Liver (tissue), 9 donors: ENCODE measurements around the gene GOSR2. TPM values are rescaled to one million over a fixed set of nuclear protein-coding genes. Genes with fewer than 3 reads are reported as not detected.

ENCODE experiments used
- DNase-seq: peaks from one replicate; pipeline ENCODE4 v3.0.0-alpha.2; 2017; ENCODE audit warnings: low spot score
- H3K27ac ChIP-seq, 2 donors: one replicate each; pipeline ENCODE4 v1.7.0; 2013; ENCODE audit warnings: inconsistent platforms in 2 of 2, low read length in 2 of 2, control low read depth in 1 of 2, low read depth in 1 of 2, mild to moderate bottlenecking in 1 of 2
- H3K27me3 ChIP-seq, 4 donors: one replicate each; pipeline versions ENCODE4 v1.6.1 to v1.7.0; 2013; ENCODE audit warnings: low read length in 3 of 4, inconsistent platforms in 1 of 4, mild to moderate bottlenecking in 1 of 4, moderate library complexity in 1 of 4; ENCODE audit not compliant: control insufficient read depth in 4 of 4, insufficient read depth in 4 of 4
- H3K36me3 ChIP-seq, 4 donors: one replicate each; pipeline versions ENCODE4 v1.6.1 to v1.7.0; 2013; ENCODE audit warnings: low read length in 3 of 4, mild to moderate bottlenecking in 3 of 4, low read depth in 1 of 4, moderate library complexity in 1 of 4; ENCODE audit not compliant: control insufficient read depth in 4 of 4, insufficient read depth in 3 of 4
- H3K4me1 ChIP-seq, 4 donors: one replicate each; pipeline versions ENCODE4 v1.6.1 to v1.7.0; 2013; ENCODE audit warnings: low read length in 3 of 4, mild to moderate bottlenecking in 3 of 4, moderate library complexity in 1 of 4; ENCODE audit not compliant: control insufficient read depth in 4 of 4, insufficient read depth in 4 of 4
- H3K4me3 ChIP-seq, 3 donors: one replicate each; pipeline versions ENCODE4 v1.6.1 to v1.7.0; 2013; ENCODE audit warnings: low read length in 3 of 3, control low read depth in 1 of 3, low read depth in 1 of 3, mild to moderate bottlenecking in 1 of 3
- H3K9ac ChIP-seq, 2 donors: one replicate each; pipeline ENCODE4 v1.7.0; 2013; ENCODE audit warnings: low read length in 2 of 2, mild to moderate bottlenecking in 2 of 2, moderate library complexity in 2 of 2, control low read depth in 1 of 2, low read depth in 1 of 2
- H3K9me3 ChIP-seq, 4 donors: one replicate each; pipeline versions ENCODE4 v1.6.1 to v1.7.0; 2013; ENCODE audit warnings: low read length in 3 of 4; ENCODE audit not compliant: control insufficient read depth in 4 of 4
- EGR1 ChIP-seq, 2 donors: IDR thresholded peaks; 2 replicates each; pipeline ENCODE4 v1.6.1; 2016 to 2018; ENCODE audit warnings: antibody characterized with exemption in 2 of 2, low read depth in 2 of 2
- FOXA2 ChIP-seq: IDR thresholded peaks from 2 replicates; pipeline ENCODE4 v1.6.1; 2016; ENCODE audit warnings: antibody characterized with exemption
- HNF4A ChIP-seq, 2 donors: conservative IDR thresholded peaks; 2 replicates each; pipeline ENCODE4 v1.6.1; 2016; ENCODE audit warnings: antibody characterized with exemption in 2 of 2, mild to moderate bottlenecking in 2 of 2
- HNF4G ChIP-seq: IDR thresholded peaks from 2 replicates; pipeline ENCODE4 v1.6.1; 2016; ENCODE audit warnings: antibody characterized with exemption
- RAD21 ChIP-seq, 2 donors: IDR thresholded peaks; 2 replicates each; pipeline ENCODE4 v1.6.1; 2016; ENCODE audit warnings: antibody characterized with exemption in 2 of 2, mild to moderate bottlenecking in 2 of 2
- SP1 ChIP-seq: IDR thresholded peaks from 2 replicates; pipeline ENCODE4 v1.6.1; 2018; ENCODE audit warnings: antibody characterized with exemption, mild to moderate bottlenecking
- TAF1 ChIP-seq: conservative IDR thresholded peaks from 2 replicates; pipeline ENCODE4 v1.6.1; 2016; ENCODE audit warnings: antibody characterized with exemption, mild to moderate bottlenecking
- WGBS: extraction: QIAGEN DNeasy Blood & Tissue Kit; methylation state at CpG from one replicate; pipeline ENCODE4 v1.1.7; 2013; 5-methylcytosine and 5-hydroxymethylcytosine counted together
- polyA plus RNA-seq, 2 donors: library from polyadenylated mRNA; stranded (reverse) in 1 of 2; unstranded in 1 of 2; fragments of 200-250 nt in 1 of 2; fragments of >200 nt in 1 of 2; fragmentation: Nextera tagmentation in 1 of 2; extraction: Ambion mirVana in 1 of 2; gene quantifications; one replicate each; pipeline versions ENCODE4 v1.2.1 to v1.2.3, GENCODE V29; 2013 to 2015
- total RNA-seq, 2 donors: library from RNA; depleted of rRNA; stranded (reverse); fragments of >200 nt; gene quantifications; one replicate each; pipeline ENCODE4 v1.2.3, GENCODE V29; 2014
- TF ChIP-seq, protein P1 (sequence below): IDR thresholded peaks from 2 replicates; pipeline ENCODE4 v1.6.1; 2016; ENCODE audit warnings: antibody characterized with exemption, mild to moderate bottlenecking
- TF ChIP-seq, protein P2 (sequence below): IDR thresholded peaks from 2 replicates; pipeline ENCODE4 v1.6.1; 2016; ENCODE audit warnings: antibody characterized with exemption
- TF ChIP-seq, protein P3 (sequence below): fragments of 150-350 bp; IDR thresholded peaks from 2 replicates; pipeline ENCODE4 v1.5.1; 2017; ENCODE audit warnings: improper control_type of control experiment, low read depth, low read length; ENCODE audit not compliant: missing input control
- donor health status: healthy.
- donor health status: healthy.
- donor health status: healthy.
- donor health status: healthy.
- donor health status: healthy.

GOSR2 gene
- total and polyA plus RNA-seq, 4 donors: 19.9 to 43.8 (median 21.0) TPM

DNA sequence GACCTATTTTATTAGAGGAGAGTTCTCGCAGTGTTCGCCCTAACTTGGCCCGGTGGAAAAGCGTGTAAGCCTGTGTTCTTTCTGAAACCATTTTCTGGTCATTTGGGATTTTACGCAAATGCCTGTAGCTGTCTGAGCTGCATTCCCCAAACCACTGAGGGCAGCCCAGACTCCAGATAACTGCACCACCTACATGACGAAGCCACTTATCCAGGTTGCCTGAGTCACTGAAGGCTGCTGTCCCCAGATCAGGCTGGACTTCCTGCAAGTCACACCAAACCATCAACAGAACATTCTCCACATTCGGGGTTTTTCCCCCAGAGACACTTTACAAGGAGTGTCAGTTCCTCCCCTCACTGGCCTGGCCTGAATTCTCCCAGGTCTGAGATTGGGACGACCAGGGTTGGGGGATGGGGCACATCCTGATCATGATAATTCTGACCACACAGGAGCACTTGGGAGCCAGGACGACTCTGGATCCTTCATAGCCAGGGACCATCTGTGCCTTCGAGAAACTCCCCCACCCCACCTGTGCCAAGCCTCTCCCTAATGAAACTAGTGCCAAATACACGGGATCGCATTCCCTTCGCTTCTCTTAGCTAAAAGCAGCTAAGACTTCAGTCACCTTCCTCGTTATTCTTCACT lies 53.8 kb downstream of the GOSR2 start:
- Histone ChIP-seq H3K9ac (no peak overlapping the region), H3K9me3 (no peaks in the 10 kb centered on the region), H3K27me3 (no peaks in the 10 kb centered on the region), H3K4me3 (no peak overlapping the region), H3K27ac (no peak overlapping the region), H3K4me1 (peaks cover 14 to 22% (median 17%) of the 10 kb centered on the region in 4 donors), H3K36me3 (no peaks in the 10 kb centered on the region)
- DNase-seq: no peak
- TF ChIP-seq, protein P1, sequence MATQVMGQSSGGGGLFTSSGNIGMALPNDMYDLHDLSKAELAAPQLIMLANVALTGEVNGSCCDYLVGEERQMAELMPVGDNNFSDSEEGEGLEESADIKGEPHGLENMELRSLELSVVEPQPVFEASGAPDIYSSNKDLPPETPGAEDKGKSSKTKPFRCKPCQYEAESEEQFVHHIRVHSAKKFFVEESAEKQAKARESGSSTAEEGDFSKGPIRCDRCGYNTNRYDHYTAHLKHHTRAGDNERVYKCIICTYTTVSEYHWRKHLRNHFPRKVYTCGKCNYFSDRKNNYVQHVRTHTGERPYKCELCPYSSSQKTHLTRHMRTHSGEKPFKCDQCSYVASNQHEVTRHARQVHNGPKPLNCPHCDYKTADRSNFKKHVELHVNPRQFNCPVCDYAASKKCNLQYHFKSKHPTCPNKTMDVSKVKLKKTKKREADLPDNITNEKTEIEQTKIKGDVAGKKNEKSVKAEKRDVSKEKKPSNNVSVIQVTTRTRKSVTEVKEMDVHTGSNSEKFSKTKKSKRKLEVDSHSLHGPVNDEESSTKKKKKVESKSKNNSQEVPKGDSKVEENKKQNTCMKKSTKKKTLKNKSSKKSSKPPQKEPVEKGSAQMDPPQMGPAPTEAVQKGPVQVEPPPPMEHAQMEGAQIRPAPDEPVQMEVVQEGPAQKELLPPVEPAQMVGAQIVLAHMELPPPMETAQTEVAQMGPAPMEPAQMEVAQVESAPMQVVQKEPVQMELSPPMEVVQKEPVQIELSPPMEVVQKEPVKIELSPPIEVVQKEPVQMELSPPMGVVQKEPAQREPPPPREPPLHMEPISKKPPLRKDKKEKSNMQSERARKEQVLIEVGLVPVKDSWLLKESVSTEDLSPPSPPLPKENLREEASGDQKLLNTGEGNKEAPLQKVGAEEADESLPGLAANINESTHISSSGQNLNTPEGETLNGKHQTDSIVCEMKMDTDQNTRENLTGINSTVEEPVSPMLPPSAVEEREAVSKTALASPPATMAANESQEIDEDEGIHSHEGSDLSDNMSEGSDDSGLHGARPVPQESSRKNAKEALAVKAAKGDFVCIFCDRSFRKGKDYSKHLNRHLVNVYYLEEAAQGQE: no peak
- TF ChIP-seq, protein P2, sequence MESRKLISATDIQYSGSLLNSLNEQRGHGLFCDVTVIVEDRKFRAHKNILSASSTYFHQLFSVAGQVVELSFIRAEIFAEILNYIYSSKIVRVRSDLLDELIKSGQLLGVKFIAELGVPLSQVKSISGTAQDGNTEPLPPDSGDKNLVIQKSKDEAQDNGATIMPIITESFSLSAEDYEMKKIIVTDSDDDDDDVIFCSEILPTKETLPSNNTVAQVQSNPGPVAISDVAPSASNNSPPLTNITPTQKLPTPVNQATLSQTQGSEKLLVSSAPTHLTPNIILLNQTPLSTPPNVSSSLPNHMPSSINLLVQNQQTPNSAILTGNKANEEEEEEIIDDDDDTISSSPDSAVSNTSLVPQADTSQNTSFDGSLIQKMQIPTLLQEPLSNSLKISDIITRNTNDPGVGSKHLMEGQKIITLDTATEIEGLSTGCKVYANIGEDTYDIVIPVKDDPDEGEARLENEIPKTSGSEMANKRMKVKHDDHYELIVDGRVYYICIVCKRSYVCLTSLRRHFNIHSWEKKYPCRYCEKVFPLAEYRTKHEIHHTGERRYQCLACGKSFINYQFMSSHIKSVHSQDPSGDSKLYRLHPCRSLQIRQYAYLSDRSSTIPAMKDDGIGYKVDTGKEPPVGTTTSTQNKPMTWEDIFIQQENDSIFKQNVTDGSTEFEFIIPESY: no peak
- TF ChIP-seq, protein P3, sequence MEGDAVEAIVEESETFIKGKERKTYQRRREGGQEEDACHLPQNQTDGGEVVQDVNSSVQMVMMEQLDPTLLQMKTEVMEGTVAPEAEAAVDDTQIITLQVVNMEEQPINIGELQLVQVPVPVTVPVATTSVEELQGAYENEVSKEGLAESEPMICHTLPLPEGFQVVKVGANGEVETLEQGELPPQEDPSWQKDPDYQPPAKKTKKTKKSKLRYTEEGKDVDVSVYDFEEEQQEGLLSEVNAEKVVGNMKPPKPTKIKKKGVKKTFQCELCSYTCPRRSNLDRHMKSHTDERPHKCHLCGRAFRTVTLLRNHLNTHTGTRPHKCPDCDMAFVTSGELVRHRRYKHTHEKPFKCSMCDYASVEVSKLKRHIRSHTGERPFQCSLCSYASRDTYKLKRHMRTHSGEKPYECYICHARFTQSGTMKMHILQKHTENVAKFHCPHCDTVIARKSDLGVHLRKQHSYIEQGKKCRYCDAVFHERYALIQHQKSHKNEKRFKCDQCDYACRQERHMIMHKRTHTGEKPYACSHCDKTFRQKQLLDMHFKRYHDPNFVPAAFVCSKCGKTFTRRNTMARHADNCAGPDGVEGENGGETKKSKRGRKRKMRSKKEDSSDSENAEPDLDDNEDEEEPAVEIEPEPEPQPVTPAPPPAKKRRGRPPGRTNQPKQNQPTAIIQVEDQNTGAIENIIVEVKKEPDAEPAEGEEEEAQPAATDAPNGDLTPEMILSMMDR: no peak
- TF ChIP-seq FOXA2 (no peak), HNF4G (no peak)
- 79% methylated on average over 14 of the region's 14 CpGs for WGBS

DNA sequence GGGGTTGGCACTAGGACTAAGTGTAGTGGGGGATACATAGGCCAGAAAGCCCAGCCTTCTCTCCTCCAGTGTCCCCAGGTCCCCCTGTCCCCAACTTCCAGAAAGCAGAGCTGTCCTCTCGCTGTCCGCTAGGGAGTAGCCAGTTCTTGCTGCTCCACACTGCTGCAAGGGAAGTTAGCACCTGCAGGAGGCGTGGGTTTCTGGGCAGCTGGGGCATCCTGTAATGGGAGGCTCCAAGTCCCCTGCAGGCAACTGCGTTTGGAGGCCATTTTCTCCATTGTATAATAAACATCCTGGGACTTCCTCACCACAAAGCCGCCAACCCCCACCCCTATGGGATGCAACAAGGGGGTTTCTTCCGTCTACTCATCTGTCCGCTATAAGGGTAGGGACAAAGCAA lies 54.4 kb downstream of the GOSR2 start:
- DNase-seq: no peak
- H3K9me3 ChIP-seq: no peaks in the 10 kb centered on the region
- H3K9ac ChIP-seq: no peak overlapping the region
- WGBS: 62% methylated on average over 7 of the region's 7 CpGs
- H3K4me1 ChIP-seq: peaks cover 11 to 19% (median 16%) of the 10 kb centered on the region in 4 donors
- no peak for TF ChIP-seq SP1
- peak in 1 of 2 donors; percentile 63 for TF ChIP-seq RAD21 (IDR thresholded peaks at IDR 0.05)
- TF ChIP-seq, protein P1: no peak
- no peak for TF ChIP-seq EGR1 (IDR thresholded peaks at IDR 0.05; ENCODE audit: low read depth in 2 of 2)
- TF ChIP-seq, protein P3: peak; percentile 15
- no peak for TF ChIP-seq TAF1
- TF ChIP-seq HNF4A (conservative IDR thresholded peaks at IDR 0.05): no peak
- no peak overlapping the region for H3K4me3 ChIP-seq
- H3K27me3 ChIP-seq: no peaks in the 10 kb centered on the region
- H3K27ac ChIP-seq: no peak overlapping the region
- no peaks in the 10 kb centered on the region for H3K36me3 ChIP-seq
